Choroid plexus epithelial cell (primary cell): Measurements from ENCODE around the gene CLINT1.

ENCODE experiments used
- DNase-seq: peaks from one replicate; pipeline ENCODE4 v3.0.0-alpha.2; 2010; ENCODE audit warnings: low read depth
- H3K4me3 ChIP-seq: 2 replicates; pipeline ENCODE4 v1.5.1; 2011; ENCODE audit warnings: low read depth, mild to moderate bottlenecking, control low read depth, low read length, moderate library complexity
- TF ChIP-seq, protein P1 (sequence below): conservative IDR thresholded peaks from 2 replicates; pipeline ENCODE4 v1.5.1; 2011; ENCODE audit warnings: low read depth, mild to moderate bottlenecking, control low read depth, inconsistent platforms, low read length, moderate library complexity

The CLINT1 gene

DNA sequence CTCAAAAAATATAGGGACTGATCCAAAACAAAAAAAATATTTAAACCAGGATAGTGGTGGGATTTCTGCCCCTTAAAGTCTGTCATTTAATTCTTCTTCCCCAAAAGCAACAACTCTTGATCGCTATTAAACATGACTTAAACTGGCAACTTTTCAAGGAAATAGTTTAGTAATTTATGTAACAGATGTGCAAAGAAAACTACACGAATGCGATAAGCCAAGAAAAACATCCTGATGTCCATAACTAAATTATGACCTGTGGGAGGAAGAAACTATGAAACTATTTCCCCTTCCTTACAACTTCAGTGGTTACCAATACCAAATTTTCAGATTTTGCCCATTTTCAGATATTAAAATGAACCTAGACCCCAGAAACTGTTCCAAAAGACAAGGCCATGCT, 31.5 kb downstream of the CLINT1 start:
- H3K4me3 ChIP-seq = no peak overlapping the region
- DNase-seq = peak; percentile 62
- TF ChIP-seq, protein P1, sequence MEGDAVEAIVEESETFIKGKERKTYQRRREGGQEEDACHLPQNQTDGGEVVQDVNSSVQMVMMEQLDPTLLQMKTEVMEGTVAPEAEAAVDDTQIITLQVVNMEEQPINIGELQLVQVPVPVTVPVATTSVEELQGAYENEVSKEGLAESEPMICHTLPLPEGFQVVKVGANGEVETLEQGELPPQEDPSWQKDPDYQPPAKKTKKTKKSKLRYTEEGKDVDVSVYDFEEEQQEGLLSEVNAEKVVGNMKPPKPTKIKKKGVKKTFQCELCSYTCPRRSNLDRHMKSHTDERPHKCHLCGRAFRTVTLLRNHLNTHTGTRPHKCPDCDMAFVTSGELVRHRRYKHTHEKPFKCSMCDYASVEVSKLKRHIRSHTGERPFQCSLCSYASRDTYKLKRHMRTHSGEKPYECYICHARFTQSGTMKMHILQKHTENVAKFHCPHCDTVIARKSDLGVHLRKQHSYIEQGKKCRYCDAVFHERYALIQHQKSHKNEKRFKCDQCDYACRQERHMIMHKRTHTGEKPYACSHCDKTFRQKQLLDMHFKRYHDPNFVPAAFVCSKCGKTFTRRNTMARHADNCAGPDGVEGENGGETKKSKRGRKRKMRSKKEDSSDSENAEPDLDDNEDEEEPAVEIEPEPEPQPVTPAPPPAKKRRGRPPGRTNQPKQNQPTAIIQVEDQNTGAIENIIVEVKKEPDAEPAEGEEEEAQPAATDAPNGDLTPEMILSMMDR = no peak

DNA sequence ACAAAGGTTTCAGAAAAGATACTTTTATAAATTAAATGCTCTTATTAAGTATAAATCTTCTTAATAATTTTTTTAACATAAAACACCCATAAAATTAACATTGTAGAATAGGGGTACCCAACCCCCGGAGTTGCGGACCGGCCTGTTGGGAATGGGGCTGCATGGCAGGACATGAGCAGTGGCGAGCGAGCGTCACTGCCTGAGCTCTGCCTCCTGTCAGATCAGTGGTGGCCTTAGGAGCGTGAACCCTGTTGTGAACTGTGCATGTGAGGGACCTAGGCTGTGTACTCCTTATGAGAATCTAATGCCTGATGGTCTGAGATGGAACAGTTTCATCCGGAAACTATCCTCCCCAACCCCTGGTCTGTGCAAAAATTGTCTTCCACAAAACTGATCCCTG, 35.3 kb downstream of the CLINT1 start:
- no peak overlapping the region for H3K4me3 ChIP-seq
- DNase-seq = no peak
- TF ChIP-seq, protein P1 = no peak

DNA sequence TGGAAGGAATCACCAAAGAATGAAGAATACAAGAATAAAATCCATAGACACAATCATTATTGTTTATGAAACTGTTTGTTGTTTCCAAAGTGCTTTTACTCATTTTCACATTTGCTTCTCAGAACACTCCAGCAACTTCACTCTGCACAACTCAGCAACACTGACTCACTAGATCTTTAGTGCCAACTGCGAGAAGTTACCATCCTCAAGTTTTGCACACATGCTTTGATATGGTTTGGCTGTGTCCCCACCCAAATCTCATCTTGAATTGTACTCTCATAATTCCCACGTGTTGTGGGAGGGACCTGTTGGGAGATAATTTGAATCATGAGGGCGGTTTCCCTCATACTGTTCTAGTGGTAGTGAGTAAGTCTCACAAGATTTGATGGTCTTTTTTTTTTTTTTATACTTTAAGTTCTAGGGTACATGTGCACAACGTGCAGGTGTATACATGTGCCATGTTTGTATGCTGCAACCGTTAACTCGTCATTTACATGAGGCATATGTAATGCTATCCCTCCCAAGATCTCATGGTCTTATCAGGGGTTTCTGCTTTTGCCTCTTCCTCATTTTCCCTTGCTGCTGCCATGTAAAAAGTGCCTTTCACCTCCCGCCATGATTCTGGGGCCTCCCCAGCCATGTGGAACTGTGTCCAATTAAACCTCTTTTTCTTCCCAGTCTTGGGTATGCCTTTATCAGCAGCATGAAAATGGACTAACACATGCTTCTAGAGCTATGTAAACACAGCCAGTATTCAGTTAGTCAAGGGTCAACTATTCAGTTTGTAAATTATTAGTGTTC, 36.9 kb downstream of the CLINT1 start:
- TF ChIP-seq, protein P1 = no peak
- peak; percentile 65 for DNase-seq
- H3K4me3 ChIP-seq = no peak overlapping the region

DNA sequence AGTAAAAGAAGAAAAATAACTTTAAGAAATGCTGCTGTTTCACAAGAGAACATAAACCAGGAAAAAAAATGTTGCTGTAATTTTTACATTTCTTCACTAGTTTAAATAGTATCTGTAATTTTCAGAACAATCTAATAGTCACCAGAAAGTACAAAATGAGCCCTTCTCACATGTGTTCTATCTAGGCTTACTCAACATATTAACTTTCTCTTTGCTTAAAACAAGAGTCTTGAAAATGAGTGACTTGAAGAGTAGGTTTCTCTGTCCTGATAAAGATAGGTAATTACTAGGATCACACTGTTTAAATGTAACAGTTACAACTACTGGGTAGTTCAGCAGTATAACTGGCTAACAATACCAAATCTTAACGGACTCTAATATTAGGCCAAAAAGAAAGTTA, 37.5 kb downstream of the CLINT1 start:
- no peak for DNase-seq
- H3K4me3 ChIP-seq = no peak overlapping the region
- TF ChIP-seq, protein P1 = no peak

DNA sequence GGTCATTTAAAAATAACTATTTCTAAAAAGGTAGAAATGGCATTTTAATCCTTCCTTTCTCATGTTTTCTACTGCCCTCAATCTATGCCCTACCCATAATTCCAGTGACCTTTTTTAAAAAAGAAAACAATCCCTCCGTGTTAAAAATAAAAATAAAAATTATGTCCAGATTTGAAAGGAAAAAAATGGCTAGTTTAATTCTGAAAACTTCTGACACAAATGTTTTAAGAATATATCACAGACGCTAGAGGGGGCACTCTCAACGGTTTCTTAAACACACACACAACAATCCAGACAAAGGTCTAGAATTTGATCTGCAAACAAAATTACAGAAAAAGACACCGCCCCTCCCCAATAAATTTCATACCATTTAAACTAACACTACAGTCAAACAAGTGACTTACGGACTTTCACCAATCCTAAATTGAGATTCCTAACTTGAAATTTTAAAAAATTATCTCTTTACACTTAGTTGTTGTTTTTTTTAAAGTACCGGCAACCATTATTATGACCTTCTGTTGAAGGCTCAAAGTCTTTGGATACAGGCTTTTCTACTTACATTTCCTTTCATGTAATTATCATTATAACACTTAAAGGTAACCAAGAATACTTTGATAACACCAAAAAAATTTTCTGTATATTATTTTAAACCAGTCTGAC, 38.2 kb downstream of the CLINT1 start:
- no peak overlapping the region for H3K4me3 ChIP-seq
- TF ChIP-seq, protein P1 = peak; percentile 54
- DNase-seq = peak; percentile 82

DNA sequence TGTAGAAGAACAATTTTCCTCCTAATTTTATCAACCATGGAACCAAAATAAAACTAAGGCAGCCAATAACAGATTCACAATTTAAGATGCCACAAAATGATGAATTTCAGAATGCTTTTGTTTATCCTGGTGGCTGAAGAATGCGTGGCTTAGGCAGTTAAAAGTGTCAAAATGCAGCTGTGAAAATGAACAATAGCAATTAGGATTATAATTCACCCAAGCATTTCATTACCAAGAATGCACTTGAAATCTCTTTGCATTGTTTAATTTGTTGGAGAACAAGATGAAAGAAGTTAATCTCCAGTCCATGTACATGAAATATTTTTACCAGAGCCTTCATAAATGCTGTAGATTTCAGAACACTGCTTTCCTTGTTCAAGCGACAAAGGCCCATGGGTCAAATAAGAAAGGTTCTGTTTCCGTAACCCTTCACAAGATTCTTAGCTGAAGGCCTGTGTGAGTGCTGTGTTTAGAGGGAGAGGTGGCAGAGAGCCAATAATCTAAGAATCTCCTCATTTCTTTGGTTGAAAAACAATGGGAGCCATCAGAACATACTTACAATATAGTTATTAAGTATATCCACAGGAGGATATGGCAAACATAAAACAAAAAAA, 39.3 kb downstream of the CLINT1 start:
- DNase-seq = peak; percentile 60
- no peak overlapping the region for H3K4me3 ChIP-seq
- TF ChIP-seq, protein P1 = no peak
